HepG2 (cell line): Measurements from ENCODE around the gene MTA1. TPM values are rescaled to one million over a fixed set of nuclear protein-coding genes. Genes with fewer than 3 reads are reported as not detected.

Source experiments
- ASH2L ChIP-seq: fragments of 300-600, 200-600 bp; sonication (generic); IDR thresholded peaks from 2 replicates; pipeline ENCODE4 v1.7.0; 2017; ENCODE audit warnings: low read depth, mild to moderate bottlenecking, moderate library complexity, mixed read lengths, low read length; ENCODE audit not compliant: insufficient read length
- CCAR2 ChIP-seq: fragments of 200-400 bp; formaldehyde crosslinking; optimal IDR thresholded peaks from 2 replicates; pipeline ENCODE3; 2018; ENCODE audit warnings: low read depth, mild to moderate bottlenecking, low read length, moderate library complexity
- CHD4 ChIP-seq: fragments of 200-600 bp; sonication (generic); IDR thresholded peaks from 2 replicates; pipeline ENCODE4 v1.7.0; 2017; ENCODE audit warnings: mild to moderate bottlenecking, low read length, borderline replicate concordance
- EED ChIP-seq: sonication (generic); formaldehyde crosslinking; IDR thresholded peaks from 2 replicates; pipeline ENCODE4 v1.5.0; 2020; ENCODE audit warnings: mild to moderate bottlenecking, missing genetic modification reagents
- HNRNPH1 ChIP-seq: fragments of 200-400 bp; formaldehyde crosslinking; optimal IDR thresholded peaks from 2 replicates; pipeline ENCODE3; 2017; ENCODE audit warnings: mild to moderate bottlenecking, low read depth, low read length
- KLF15 ChIP-seq: sonication (generic); formaldehyde crosslinking; IDR thresholded peaks from 2 replicates; pipeline ENCODE4 v1.8.1; 2023; ENCODE audit warnings: borderline replicate concordance, mild to moderate bottlenecking, inconsistent platforms, missing genetic modification reagents, mixed read lengths
- NR1H2 ChIP-seq: sonication (generic); formaldehyde crosslinking; IDR thresholded peaks from 2 replicates; pipeline ENCODE4 v1.8.1; 2022; ENCODE audit warnings: low read depth, missing genetic modification reagents, borderline replicate concordance
- PHB2 ChIP-seq: fragments of 450-650 bp; IDR thresholded peaks from 2 replicates; pipeline ENCODE4 v1.6.1; 2018; ENCODE audit not compliant: partially characterized antibody
- THRA ChIP-seq: sonication (generic); formaldehyde crosslinking; IDR thresholded peaks from 2 replicates; pipeline ENCODE4 v1.4.0; 2020; ENCODE audit warnings: missing genetic modification reagents, borderline replicate concordance
- TMF1 ChIP-seq: sonication (generic); formaldehyde crosslinking; IDR thresholded peaks from 2 replicates; pipeline ENCODE4 v1.8.1; 2022; ENCODE audit warnings: low read depth, missing genetic modification reagents
- ZNF121 ChIP-seq: sonication (generic); formaldehyde crosslinking; IDR thresholded peaks from 2 replicates; pipeline ENCODE4 v1.5.0; 2020; ENCODE audit warnings: mild to moderate bottlenecking, missing genetic modification reagents
- ZNF318 ChIP-seq: sonication (generic); formaldehyde crosslinking; IDR thresholded peaks from 2 replicates; pipeline ENCODE4 v1.4.0; 2020; ENCODE audit warnings: mild to moderate bottlenecking, missing genetic modification reagents
- ZNF362 ChIP-seq: sonication (generic); formaldehyde crosslinking; IDR thresholded peaks from 2 replicates; pipeline ENCODE4 v1.4.0; 2020; ENCODE audit warnings: missing genetic modification reagents, mild to moderate bottlenecking, borderline replicate concordance
- ZNF550 ChIP-seq: sonication (generic); formaldehyde crosslinking; IDR thresholded peaks from 2 replicates; pipeline ENCODE4 v1.4.0; 2020; ENCODE audit warnings: mild to moderate bottlenecking, missing genetic modification reagents, borderline replicate concordance
- ZNF558 ChIP-seq: sonication (generic); formaldehyde crosslinking; IDR thresholded peaks from 2 replicates; pipeline ENCODE4 v1.9.0; 2022; ENCODE audit warnings: mild to moderate bottlenecking, missing genetic modification reagents, borderline replicate concordance
- ZNF629 ChIP-seq: sonication (generic); formaldehyde crosslinking; conservative IDR thresholded peaks from 2 replicates; pipeline ENCODE4 v1.5.0; 2020; ENCODE audit warnings: missing genetic modification reagents
- ZNF747 ChIP-seq: sonication (generic); formaldehyde crosslinking; IDR thresholded peaks from 2 replicates; pipeline ENCODE4 v1.8.1; 2023; ENCODE audit warnings: missing genetic modification reagents, mild to moderate bottlenecking, borderline replicate concordance
- ZSCAN22 ChIP-seq: sonication (generic); formaldehyde crosslinking; IDR thresholded peaks from 2 replicates; pipeline ENCODE4 v1.4.0; 2020; ENCODE audit warnings: mild to moderate bottlenecking, missing genetic modification reagents
- polyA plus RNA-seq, 8 experiments: library from polyadenylated mRNA; depleted of rRNA in 3 of 8; stranded (reverse) in 7 of 8; unstranded in 1 of 8; fragments of >200 nt; fragmentation: Illumina TruSeq in 4 of 8; extraction: Trizol in 4 of 8; gene quantifications; 2 replicates each; pipeline versions ENCODE4 v1.2.1 to v1.2.3, GENCODE V29; 2011 to 2016; ENCODE audit warnings: low read depth in 4 of 8, missing spikeins in 1 of 8, mixed read lengths in 1 of 8; ENCODE audit not compliant: insufficient read depth in 1 of 8
- total RNA-seq, 5 experiments: library from RNA; depleted of rRNA; stranded (reverse); fragments of >200 nt; fragmentation: Illumina TruSeq; extraction: Trizol; gene quantifications; 2 replicates each; pipeline ENCODE4 v1.2.3, GENCODE V29; 2016; ENCODE audit warnings: low read depth in 1 of 5

MTA1 gene
- total and polyA plus RNA-seq, 2 of the 13 experiments (the other 11 are each of a cell fraction or from before 2014, with no cell fraction given): 35.2 to 85.8 TPM

GRCh38 chr14:105499256-105500035, 79.8 kb downstream of the MTA1 start (continued):
- TF ChIP-seq THRA (peak; percentile 39; the same call in 1 of the 2 replicates), ZSCAN22 (CRISPR knock-in tag) (0 out of 2 replicates have a peak, but pooled peaks have one; percentile 31), NR1H2 (CRISPR knock-in tag) (peak; percentile 65; the same call in 1 of the 2 replicates), ZNF362 (CRISPR knock-in tag) (no peak), HNRNPH1 (no peak), ZNF629 (CRISPR knock-in tag) (no peak), CHD4 (no peak), ZNF121 (0 out of 2 replicates have a peak, but pooled peaks have one; percentile 16), ZNF318 (no peak), ZNF747 (peak; percentile 78), PHB2 (no peak), EED (CRISPR knock-in tag) (no peak), ASH2L (peak; percentile 56), TMF1 (CRISPR knock-in tag) (no peak), ZNF550 (no peak), CCAR2 (no peak), ZNF558 (CRISPR knock-in tag) (no peak; the same call in 1 of the 2 replicates), KLF15 (CRISPR knock-in tag) (0 out of 2 replicates have a peak, but pooled peaks have one; percentile 74)
